GM21723 (cell line): ENCODE data around the gene RHOG.
A peak's percentile ranks its signal among the peaks of the same experiment; 100 is the strongest.

Source experiments
- ATAC-seq: cut with Tn5 transposase; IDR thresholded peaks from one replicate; pipeline ENCODE4 v1.9.1; 2021; ENCODE audit warnings: mild to moderate bottlenecking, moderate library complexity; ENCODE audit not compliant: unreplicated experiment

The RHOG gene

DNA sequence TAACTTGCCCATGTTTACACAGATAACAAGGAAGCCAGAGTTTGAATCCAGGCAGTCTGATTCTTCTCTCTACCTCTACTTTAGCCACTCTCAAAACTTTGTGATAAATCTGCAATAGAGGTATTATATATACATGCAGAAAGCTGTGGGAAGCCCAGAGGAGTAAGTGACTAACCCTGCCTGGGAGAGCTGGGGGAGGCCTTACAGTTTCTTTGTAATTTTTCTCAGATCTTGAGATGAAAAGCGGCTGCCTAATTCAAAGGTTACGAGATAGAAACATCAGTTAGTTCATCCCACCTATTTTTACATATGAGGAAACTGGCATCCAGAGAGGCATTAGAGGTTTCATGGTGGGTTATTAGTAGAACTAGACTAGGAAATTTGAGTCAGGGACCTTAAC is 19.6 kb upstream of the RHOG start:
- no peak for ATAC-seq

DNA sequence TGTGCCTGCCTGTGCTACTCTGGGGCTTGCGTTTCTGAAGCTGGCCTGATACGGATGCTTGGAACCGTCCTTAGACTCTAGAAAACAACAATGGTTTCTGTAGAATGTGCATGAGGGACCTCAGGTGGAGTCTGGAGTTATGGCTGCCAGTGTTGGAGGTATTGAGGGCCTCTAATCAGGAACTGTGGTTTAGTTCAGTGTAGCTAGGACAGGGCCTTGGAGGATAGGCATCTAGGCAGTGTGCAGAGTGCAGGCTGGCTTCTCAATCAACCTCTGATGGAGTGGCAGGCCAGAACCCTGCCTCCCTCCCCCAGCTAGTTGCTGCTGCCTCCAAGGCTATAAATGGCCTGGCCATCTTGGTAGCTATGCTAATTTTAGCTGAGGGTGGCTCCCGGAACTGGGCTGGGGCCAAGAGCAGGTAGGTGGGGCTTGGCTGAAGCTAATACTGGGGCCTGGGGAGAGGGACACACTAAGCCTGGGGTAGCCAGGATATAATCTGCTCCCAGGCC is 18.7 kb upstream of the RHOG start:
- peak; percentile 46 for ATAC-seq

DNA sequence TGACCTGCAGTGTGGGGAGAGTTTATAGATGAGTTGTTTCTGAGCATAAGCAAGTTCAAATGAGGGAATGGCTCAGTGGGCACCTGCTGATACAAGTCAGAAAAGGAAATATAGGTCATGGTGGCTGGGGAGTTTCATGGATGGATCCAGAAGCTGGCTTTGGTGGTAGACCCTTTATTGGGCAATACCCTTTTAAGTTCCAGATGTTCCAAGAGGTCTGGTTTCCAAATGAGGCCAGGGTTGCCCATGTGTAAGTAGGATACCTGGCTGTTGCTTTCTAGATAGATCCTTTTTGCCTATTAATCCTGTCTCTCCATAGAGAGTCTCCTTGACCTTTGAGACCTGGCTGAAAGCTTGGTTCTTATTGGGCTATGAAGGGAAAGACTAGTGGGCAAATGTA is 16.9 kb upstream of the RHOG start:
- ATAC-seq, result no peak

DNA sequence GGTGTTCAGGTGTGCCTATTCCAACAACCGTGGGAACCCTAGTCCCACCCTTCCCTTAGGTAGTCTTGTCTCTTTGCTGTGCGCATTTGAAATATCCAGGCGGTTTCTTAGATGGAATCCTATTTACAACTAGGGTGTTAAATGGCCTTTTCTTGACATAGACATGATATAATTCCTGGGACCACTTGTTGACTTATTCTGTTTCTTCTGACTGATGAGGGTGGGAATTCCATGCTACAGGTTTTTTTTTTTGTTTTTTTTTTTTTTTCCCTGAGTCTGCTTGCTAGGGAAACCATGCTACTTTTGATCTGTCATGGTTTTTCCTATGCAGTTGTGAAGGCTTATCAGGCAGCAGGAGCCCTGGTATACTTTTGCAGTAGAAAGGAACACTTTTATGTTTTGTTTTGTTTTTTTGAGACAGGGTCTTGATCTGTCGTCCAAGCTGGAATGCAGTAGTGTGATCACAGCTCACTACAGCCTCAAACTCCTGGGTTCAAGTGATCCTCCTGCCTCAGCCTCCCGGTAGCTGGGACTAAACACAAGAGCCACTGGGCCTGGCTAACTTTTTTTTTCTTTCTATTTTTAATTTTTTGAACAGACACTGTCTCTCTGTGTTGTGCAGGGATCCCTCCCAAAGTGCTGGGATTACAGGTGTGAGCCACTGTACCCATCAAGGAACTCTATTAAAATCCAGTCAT is 16.2 kb upstream of the RHOG start:
- ATAC-seq, result no peak

DNA sequence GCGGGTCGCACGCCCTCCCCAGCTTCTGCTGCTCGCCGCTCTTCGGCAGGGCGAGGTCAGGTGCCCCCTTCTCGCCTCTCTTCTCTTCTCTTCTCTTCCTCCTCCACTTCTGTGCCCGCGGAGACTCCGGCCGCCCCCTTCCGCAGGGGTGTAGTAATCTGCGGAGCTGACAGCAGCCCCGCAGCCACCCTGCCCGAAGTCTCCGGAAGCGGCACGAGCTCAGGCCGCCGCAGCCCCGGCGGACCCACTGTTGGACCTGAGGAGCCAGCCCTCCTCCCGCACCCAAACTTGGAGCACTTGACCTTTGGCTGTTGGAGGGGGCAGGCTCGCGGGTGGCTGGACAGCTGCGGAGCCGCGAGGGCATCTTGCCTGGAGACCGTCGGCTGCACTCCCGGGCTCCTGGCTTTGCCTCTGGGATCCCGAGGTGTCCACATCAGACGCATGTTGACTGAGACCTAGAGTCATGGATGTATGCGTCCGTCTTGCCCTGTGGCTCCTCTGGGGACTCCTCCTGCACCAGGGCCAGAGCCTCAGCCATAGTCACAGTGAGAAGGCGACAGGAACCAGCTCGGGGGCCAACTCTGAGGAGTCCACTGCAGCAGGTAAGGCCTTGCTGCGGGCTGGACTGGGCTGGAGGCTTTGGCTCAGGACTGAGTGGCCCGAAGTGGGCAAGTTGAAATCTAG is 15.2 kb upstream of the RHOG start:
- peak; percentile 17 for ATAC-seq

DNA sequence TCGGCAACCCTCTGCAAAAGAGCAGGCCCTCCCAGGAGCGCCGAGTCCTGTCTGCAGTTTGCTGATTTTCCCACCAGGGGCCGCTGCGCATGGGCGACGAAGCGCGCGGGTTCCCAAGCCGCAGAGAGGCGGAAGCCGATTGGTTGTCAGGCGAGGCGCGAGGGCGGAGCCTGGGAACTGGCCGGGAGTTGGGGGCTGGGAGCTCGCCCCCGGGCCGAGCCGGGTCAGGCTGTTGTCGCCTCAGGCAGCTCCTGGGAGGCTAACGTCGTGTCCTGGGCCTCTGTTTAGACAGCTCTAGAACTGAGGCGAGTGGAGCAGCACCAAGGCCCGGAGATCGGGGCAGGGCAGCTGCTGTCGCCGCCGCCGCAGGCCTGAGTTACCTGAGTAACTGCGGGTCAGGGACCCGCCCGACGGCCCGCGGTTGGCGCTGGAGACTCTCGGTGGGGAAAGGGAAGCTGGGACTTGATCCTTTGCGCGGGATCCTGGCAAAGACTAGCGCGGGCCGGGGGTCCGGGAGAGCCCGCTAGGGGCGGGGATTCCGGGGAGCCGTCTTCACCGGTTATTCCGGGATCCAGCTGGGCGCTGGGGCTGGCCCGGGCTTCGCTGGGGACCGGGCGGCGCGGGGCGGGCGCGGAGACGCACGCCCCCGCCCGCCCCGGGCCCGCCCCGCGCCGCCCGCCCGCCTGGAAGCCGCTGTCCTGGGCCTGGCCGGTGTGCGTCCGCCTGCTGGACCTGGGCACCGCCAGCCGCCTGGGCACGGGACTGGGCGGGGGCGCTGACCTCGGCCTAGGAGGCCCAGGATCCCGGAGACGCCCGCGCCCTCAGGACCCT is 14.4 kb upstream of the RHOG start, which contains the start of gene STIM1:
Gene STIM1, plus strand, starts transcription at position 688 of the 831 bp plus-strand sequence. CDS start 607 bp downstream, outside the sequence.
- peak; percentile 53 for ATAC-seq

DNA sequence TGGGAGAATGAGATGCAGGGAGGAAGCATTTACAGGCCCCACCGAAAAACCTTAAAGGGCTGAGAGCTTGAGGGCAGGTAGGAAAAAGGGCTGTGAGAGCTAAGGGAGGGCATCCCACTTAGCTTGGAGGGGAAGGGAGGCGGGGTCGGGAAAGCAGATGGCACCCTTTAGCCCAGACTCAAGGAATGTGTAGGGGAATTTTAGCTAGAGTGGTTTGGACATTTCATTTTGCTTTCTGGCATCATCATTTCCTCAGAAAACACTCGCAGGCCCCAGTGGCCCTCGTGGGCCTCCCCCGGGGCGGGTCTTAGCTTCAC is 13.9 kb upstream of the RHOG start:
- ATAC-seq, result no peak

DNA sequence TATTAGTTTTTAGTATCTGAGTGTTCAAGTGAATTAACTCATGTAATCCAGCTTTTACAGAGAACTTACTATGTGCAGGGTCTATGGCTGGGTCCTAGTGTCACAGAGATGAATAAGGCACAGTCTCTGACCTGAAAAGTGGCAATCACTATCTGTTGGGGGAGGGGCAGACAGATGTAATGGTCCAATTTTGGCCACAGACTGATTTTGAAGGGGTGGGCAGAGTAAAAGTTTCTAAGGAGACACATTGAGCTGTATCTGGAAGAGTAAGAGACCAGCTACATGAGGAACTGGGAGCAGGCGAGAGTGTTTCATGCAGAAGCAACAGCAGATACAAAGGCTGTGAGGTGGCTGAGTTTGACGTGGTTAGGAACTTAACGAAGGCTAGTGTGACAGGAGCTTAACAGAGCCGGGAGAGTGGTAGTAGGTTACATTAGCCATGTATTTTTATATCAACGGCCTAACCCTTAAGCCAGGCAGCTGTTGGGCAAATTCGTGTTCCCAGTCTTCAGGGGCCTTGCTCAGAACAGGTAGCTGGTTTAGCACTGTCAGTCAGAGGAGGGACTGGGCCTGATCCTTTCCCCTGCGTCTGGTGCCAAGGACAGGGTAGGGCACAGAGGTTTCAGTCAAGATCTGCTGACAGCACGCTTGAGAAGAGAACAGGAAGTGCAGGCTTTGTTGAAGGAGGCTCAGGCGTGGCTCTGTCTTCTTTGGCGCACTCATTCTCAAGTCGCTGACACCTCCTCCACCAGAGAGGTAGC is 13.3 kb upstream of the RHOG start:
- peak; percentile 42 for ATAC-seq

DNA sequence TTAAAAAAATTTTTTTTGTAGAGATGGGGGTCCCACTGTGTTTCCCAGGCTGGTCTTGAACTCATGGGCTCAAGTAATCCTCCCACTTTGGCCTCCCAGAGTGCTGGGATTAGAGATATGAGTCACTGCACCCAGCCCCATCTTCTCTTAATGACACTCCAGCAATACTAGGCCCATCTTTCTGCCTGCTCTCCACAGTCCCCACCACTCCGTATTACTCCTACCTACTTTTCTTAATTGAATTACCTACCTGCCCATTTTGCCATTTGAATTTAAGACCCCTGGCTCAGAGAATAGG is 12.7 kb upstream of the RHOG start:
- ATAC-seq, result no peak

DNA sequence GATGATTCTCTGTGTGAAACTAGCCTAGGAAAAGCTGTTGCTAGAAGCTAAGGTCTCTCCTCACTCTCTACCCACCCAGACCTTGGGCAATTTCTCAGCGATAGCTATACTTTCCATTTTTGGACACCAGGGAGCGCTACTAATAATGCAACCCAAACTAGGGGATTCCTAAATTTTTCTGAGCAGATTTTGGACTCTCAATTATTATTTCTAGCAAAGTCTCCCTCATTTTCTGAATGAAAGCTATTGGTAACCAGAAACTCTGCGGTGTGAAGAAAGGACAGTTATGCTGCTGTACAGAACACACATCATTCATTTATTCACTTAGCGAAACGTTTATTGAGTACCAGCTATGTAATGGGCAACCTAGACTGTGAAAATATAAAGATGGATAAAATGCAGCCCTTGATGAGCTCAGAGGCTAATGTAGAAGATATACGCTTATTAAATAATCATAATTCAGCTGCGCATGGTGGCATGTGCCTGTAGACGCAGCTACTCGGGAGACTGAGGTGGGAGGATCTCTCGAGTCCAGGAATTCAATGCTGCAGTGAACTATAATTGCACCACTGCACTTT is 8.6 kb upstream of the RHOG start:
- ATAC-seq, result no peak

DNA sequence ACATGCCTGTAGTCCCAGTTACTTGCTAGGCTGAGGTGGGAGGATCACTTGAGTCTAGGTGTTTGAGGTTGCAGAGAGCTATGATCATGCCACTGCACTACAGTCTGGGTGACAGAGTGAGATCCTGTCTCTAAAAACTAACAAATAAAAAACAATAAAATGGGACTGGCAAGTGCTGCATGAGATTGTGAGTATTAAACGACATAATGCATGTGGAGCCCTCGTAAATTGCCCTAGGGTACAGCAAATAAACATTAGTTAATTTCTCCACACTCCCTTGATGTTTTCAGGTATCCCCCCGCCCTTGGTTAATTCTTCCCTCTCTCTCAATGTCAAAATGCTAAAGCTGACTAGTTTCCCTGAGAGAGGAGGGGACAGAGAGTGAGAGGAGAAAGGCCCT is 4.9 kb upstream of the RHOG start:
- ATAC-seq, result no peak

DNA sequence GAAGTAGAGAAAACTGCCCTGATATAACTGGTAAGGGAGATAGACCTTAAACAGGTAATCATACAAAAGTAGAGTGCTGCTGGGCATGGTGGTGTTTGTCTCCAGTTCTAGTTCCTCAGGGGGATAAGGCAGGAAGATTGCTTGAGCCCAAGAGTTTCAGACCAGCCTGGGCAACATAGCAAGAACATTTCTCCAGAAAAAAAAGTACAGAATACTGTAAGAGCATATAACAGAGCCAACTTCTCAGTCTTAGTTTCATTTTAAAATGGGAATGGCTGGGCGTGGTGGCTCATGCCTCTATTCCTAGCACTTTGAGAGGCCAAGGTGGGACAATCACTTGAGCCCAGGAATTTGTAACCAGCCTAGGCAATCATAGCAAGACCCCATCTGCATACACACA is 4.5 kb upstream of the RHOG start:
- ATAC-seq, result no peak

DNA sequence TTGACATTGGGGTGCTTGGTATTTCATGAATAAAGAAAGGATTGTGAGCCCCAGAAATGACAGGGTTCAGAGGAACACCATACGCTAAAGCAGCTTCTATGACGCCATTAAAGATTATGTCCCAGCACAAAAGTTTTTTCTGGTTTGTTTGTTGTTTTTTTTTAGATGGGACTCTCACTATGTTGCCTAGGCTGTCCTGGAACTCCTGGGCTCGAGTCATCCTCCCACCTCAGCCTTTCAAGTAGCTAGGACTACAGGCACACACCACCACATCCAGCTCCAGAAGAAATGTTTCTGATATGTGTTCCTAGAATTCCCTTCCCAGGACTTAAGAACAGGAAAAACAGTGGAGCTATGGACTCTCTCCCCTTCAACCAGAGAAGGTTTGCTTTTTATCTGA is 2.6 kb upstream of the RHOG start:
- ATAC-seq, result no peak

DNA sequence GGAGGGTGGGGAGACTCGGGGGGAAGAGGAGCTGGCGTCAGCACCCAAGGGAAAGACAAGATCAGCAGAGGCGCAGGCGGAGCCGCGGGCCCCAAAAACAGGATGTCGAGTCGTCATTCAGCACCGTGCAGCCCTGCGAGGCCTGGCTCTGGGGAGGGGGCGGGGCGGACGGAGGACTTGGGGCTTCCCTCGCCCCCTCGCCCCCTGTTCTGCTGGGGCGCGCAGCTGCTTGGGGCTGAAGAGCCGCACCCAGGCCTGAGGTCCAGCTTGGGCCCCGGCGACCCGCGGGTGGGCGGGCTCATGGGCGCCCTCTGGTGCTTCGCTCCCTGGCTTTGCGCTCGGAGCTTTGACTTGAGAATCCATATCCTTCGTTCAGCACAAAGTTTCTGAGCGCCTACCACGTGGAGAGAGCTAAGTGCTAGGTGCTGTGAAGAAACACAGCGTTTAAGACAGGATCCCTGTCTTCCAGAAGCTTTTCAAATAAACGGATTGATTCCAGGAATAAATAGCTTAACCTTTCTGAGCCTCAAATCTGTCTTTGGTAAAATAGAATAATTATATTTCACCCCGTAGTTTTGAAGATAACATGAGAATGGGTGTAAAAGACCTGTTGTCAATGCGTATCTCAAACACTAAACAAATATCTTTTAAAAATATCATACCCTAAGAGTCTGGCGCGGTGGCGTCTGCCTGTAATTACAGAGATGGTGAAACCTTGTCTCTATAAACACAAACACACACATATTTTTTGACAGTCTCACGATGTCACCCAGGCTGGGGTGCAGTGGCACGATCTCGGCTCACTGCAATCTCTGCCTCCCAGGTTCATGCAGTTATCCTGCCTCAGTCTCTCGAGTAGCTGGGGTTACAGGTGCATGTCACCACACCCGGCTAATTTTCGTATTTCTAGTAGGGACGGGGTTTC is 929 bp upstream of the RHOG start:
- peak; percentile 47 for ATAC-seq

DNA sequence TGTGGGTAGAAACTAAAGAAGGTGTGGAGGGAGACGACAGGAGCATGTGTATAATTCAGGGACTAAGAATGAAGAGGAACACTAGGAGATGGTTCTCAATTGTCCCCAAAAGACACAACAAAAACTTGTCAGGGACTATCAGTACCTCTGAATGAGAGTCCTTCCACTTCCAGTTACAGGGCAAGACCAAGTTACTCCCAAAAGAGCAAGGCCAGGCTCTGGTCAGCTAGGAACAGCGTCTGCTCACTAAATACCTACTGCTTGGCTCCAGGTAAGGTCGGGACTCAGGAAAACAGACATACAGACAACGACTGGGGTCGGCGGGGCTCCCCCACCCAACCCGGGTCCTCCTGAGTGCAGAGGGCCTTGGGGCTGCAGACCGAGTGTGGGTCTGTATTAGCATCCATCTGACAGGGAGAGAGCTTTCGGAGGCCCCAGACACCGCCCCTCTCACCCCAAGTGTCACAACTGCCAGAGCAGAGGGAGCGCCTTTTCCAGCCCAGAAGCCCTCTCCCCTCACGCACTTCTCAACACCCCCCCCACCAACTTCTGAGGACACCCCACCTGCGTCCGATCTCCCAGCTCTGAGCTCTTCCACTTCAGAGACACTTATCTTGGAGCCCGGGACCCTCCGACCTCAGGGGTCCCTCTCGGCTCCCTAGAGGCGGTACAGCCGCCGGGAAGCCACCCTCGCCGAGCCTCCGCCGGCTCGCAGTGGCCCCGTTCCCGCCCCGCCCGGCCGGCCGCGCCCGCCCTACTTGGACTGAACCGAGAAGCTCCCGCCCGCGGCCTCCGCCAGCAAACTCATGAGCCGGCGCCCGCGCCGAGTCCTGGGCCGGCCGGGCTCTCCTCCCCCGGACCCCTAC is 522 bp downstream of the RHOG start:
- no peak for ATAC-seq

DNA sequence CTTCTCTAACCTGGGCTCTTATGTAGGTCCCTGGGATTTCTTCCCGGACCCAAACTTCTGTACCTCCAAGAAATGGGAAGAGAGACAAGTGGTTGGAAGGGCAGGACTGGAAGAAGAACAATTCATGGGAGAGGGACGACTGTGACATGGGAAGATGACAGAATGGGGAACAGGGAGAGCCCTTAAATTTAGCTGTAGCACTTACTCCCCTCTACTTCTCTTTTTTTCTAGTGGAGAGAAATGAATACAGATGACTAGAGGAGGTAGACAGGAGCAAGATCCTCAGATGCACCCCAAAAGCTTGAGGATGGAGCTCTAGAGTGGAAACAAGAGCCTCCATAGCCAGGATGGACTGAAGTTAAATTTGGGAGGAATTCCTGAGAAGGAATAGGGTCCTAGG is 2.3 kb downstream of the RHOG start:
- no peak for ATAC-seq

DNA sequence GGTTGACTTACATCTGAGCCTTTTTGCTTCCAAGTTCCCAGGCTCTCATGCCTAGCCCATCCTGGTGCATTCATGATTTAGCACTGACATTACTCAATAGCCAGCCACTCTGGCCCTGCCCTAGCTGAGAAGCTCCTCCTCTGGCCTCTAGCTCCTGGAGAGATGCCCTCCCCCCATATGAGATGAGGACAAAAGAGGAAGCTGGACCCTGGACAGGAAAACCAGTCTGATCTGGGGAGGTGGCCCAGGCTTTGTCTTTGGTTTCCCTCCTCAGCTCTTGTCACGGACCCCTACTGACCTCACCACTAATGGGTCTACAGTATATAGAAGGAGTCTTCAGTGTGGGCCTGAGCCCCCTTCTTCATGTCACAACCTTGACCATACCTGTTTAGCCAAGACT is 3.0 kb downstream of the RHOG start:
- ATAC-seq, result no peak

DNA sequence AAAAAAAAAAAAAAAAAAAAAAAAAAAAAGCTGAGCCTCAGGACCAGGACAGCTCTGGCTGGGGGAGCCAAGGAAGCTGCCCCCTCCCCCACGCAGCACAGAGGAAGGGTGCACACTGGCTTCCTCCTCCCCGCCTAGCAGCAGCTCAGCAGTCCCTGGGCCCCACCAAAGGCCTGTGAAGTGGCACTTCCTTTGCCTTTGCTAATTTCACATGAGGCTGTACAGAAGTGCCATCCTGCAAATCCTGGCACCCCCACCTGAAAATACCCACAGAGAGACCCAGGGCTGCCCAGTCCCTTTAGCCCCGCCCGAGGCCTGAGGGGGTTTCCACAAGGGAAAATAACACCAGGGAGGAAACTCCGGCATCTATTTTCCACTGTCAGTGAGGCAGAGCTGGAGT is 3.9 kb downstream of the RHOG start:
- no peak for ATAC-seq

DNA sequence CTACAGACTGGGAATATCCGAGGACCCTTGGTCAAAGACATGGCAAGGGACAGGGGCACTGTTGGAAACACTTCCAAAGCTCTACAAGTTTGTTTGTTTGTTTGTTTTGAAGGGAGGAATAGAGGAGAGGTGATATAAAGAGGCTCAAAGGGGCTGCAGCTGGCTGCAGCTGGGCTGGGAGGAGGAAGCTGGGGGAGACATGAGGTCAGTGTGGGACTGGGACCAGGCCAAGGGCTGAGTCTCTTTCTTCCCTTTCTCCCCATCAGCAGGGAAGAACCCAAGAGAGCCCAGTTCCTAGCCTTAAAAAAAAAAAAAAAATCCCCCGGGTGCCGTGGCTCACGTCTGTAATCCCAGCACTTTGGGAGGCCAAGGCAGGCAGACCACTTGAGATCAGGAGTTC is 5.0 kb downstream of the RHOG start:
- ATAC-seq, result no peak
